Kidney epithelial cell (primary cell): ENCODE results near the gene DHPS. TPM values are rescaled to one million over a fixed set of nuclear protein-coding genes. Genes with fewer than 3 reads are reported as not detected.
"Not testable (repeated sequence)": the region's sequence is repeated elsewhere in the genome, so short reads cannot be mapped to it uniquely, and the experiment has no call there.

ENCODE experiments used
- DNase-seq: peaks from one replicate; pipeline ENCODE4 v3.0.0-alpha.2; 2010; ENCODE audit warnings: low read depth
- H3K27me3 ChIP-seq: 2 replicates; pipeline ENCODE4 v1.6.0; 2011; ENCODE audit warnings: low read length; ENCODE audit not compliant: control insufficient read depth, insufficient read depth
- H3K36me3 ChIP-seq: 2 replicates; pipeline ENCODE4 v1.5.1; 2011; ENCODE audit warnings: low read length; ENCODE audit not compliant: control insufficient read depth, insufficient read depth
- H3K4me3 ChIP-seq: 2 replicates; pipeline ENCODE4 v1.5.1; 2011; ENCODE audit warnings: low read depth, mild to moderate bottlenecking, control low read depth, low read length
- total RNA-seq: library from RNA; depleted of rRNA; stranded (reverse); fragments of >200 nt; gene quantifications from 2 replicates; pipeline ENCODE4 v1.2.3, GENCODE V29; 2015
- TF ChIP-seq, protein P1 (sequence below): IDR thresholded peaks from 2 replicates; pipeline ENCODE4 v1.5.1; 2011; ENCODE audit warnings: mild to moderate bottlenecking, moderate library complexity, low read length, control low read depth, inconsistent platforms; ENCODE audit not compliant: insufficient read depth, poor library complexity, severe bottlenecking

The DHPS gene
- 109 and 127 TPM in 2 replicates for total RNA-seq

- H3K4me3 ChIP-seq: peak within 1 kb of the TSS; percentile 90
- no peaks in the 10 kb centered on the region for H3K27me3 ChIP-seq
- peak; percentile 92 for DNase-seq
- H3K36me3 ChIP-seq: peaks cover 5% of the 10 kb centered on the region
- TF ChIP-seq, protein P1, sequence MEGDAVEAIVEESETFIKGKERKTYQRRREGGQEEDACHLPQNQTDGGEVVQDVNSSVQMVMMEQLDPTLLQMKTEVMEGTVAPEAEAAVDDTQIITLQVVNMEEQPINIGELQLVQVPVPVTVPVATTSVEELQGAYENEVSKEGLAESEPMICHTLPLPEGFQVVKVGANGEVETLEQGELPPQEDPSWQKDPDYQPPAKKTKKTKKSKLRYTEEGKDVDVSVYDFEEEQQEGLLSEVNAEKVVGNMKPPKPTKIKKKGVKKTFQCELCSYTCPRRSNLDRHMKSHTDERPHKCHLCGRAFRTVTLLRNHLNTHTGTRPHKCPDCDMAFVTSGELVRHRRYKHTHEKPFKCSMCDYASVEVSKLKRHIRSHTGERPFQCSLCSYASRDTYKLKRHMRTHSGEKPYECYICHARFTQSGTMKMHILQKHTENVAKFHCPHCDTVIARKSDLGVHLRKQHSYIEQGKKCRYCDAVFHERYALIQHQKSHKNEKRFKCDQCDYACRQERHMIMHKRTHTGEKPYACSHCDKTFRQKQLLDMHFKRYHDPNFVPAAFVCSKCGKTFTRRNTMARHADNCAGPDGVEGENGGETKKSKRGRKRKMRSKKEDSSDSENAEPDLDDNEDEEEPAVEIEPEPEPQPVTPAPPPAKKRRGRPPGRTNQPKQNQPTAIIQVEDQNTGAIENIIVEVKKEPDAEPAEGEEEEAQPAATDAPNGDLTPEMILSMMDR: no peak
Observed at GRCh38 chr19:12681074-12681987, at the start of gene DHPS. Gene DHPS (minus strand): TSS chr19:12681880. CDS start chr19:12681766, 114 bp downstream.

DNA sequence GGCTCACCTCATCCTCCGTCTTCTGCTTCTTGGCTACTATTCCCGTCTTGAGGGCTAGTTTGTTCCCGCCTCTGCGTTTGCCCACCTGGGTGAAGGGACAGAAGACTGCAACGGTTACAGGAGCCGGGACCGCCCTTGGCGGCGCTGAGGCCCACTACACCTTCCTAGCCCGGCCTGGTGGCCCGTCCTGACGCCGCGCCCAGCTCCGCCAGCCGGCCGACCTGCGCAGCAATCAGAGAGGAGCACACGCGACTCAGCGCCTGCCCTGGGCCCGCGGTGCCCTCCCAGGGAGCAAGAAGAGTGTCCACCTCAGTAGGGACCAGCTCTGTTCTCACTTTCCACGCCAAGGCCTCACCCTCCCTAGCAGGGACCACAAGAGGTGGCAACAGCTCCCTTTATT, 49.7 kb upstream of the DHPS start:
- DNase-seq: no peak
- H3K36me3 ChIP-seq: peaks cover 5% of the 10 kb centered on the region
- TF ChIP-seq, protein P1: no peak

GRCh38 chr19:12730064-12730463, 48.4 kb upstream of the DHPS start:
- DNase-seq: no peak
- TF ChIP-seq, protein P1: no peak
- no peaks in the 10 kb centered on the region for H3K27me3 ChIP-seq
- H3K36me3 ChIP-seq: peaks cover 5% of the 10 kb centered on the region
- H3K4me3 ChIP-seq: no peak overlapping the region

More for the DNA sequence above, 49.7 kb upstream of the DHPS start:
- Histone ChIP-seq H3K4me3 (no peak overlapping the region), H3K27me3 (no peaks in the 10 kb centered on the region)

- peaks cover 5% of the 10 kb centered on the region for H3K36me3 ChIP-seq
- DNase-seq: no peak
- TF ChIP-seq, protein P1: no peak
Observed at GRCh38 chr19:12727745-12728433, 46.2 kb upstream of the DHPS start.

GRCh38 chr19:12726988-12727316, 45.3 kb upstream of the DHPS start:
- Histone ChIP-seq H3K36me3 (peaks cover 5% of the 10 kb centered on the region), H3K4me3 (no peak overlapping the region), H3K27me3 (no peaks in the 10 kb centered on the region)
- TF ChIP-seq, protein P1: no peak
- DNase-seq: no peak

More at GRCh38 chr19:12727745-12728433, 46.2 kb upstream of the DHPS start:
- Histone ChIP-seq H3K4me3 (no peak overlapping the region), H3K27me3 (no peaks in the 10 kb centered on the region)

- not testable (repeated sequence) for H3K27me3 ChIP-seq, H3K4me3 ChIP-seq, H3K36me3 ChIP-seq, DNase-seq
Observed at GRCh38 chr19:12725612-12726011, 43.9 kb upstream of the DHPS start.
